HG02840 (cell line): Measurements from ENCODE around the gene CD1C.
"Not testable (repeated sequence)": the region's sequence is repeated elsewhere in the genome, so short reads cannot be mapped to it uniquely, and the experiment has no call there.

Source experiments
- ATAC-seq: cut with Tn5 transposase; IDR thresholded peaks from one replicate; pipeline ENCODE4 v1.9.1; 2021; ENCODE audit warnings: mild to moderate bottlenecking, moderate library complexity, moderate number of reproducible peaks; ENCODE audit not compliant: unreplicated experiment, low FRiP score

Gene CD1C

DNA sequence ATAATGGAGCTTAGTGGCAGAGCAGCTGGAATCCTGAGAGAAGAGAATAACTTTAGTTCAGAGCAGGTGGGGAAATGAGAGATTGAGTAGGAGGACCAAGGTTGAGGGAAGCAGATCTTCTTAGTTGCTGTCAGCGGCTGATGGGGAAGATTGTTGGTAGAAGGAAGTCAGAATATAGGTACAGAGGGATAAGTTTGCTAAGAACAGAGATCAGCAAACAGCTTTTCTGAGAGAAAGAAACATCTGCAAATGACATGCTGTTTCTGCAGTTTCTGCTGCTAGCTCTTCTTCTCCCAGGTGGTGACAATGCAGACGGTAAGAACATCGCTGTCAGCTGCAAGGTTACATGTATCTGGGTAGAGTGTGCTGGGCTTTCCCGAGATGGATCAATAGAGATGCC, at the start of gene CD1C:
CD1C (plus strand) TSS at position 113 of the 400 bp plus-strand sequence; CDS start at position 255, 142 bp downstream.
- no peak for ATAC-seq

DNA sequence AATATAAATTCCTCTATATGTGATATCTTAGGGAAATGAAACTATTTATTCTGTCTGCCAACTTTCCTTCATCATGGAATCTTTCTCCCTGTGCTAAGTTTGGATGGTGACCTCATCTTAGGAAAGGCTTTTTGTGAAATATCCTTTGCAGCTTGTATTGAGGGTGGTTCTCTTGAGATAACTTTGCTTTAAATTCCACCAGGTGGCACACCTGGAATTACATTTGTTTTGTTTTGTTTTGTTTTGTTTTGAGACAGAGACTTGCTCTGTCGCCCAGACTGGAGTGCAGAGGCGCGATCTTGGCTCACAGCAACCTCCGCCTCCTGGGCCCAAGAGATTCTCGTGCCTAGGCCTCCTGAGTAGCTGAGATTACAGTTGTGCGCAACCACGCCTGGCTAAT, 43.1 kb upstream of the CD1C start:
- ATAC-seq: no peak

DNA sequence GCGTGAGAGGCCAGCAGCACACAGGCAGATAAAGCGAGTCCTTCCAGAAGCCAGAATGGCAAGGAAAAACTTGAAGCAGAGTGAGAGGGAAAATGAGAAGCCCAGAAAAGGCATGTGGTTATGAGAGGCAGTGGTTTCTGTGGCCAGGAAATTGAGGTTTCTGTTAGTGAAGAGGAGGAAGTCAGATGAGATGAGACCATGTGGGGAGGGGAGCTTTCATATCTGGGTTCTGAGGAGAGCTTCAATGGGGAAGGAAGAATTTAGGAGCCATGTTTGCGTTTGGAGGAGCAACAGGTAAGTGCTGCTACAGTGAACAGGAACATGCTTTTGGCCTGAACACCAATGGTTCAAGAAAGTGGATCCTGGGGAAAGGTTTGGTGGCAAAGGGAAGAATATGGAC, 41.6 kb upstream of the CD1C start:
- ATAC-seq: no peak

DNA sequence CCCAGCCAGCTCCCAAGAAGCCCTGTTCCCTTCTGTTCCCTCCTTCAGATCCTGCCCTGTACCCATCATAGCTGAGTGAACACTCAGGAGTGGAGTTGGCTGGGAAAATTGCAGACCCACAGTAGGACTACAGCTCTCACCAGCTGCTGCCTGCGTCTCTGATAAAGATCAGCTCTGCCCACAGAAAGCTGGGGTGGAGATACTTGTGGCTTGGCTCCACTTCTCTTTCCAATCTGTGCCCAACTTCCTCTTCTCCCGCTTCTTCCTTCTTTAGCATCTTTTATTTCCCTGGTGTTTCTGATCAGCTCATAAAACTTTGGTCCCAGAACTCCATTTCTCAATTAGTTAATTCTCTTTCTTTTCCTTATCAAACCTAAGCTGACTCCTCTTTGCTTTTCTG, 41.0 kb upstream of the CD1C start:
- ATAC-seq: no peak

DNA sequence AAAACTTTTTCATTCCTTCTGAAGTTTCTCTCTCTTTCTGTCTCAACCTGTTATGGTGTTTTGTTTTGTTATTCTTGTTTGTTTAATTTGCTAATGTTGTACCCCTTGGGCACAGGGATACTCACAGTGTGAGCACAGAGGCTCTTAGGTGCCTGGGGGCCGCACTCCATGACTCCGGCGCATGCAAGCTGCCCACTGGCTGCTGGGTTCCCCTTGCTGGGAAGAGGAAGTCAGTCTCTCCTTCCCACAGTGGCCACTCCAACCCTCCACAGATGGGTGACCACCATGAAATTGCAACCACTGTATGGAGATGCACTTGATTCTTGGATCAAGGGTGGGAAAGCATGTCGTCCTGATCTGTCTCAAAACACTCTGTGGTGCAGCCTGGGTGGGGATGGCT, 40.1 kb upstream of the CD1C start:
- no peak for ATAC-seq

DNA sequence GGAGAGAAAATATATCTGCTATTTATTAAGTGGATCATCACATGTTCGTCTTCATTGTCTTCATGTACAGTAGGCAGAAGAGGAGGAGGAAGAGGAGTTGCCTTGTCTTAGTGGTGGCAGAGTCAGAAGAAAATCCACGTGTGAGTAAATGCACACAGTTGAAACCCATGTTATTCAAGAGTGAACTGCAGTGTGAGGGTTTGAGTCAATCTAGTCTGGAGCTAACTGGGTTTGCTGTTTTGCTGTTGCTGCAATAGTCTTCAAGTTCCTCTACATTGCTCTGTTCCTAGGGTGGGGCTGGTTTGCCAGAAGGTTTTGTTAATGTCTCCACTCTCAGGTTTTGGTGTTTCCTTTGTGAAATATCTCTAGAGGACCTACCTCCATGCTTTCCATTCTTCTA, 38.6 kb upstream of the CD1C start:
- no peak for ATAC-seq

DNA sequence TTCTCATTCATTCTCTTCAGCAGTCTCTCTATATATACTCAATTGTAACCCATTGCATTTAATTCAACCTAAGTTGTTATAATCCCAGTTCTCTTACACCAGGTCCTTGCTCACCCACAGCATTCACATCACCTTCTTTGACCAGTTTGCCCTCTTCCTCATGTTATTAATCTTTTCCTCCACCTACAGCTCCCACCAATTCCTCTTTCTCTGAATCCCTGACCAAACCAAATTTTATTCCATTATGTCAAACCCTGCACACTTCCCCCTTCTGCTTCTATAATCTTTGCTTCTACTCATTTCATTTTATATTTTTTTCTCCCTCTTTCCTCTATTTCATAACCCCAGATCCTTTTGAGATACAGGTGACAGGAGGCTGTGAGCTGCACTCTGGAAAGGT, 34.1 kb upstream of the CD1C start:
- ATAC-seq: no peak

DNA sequence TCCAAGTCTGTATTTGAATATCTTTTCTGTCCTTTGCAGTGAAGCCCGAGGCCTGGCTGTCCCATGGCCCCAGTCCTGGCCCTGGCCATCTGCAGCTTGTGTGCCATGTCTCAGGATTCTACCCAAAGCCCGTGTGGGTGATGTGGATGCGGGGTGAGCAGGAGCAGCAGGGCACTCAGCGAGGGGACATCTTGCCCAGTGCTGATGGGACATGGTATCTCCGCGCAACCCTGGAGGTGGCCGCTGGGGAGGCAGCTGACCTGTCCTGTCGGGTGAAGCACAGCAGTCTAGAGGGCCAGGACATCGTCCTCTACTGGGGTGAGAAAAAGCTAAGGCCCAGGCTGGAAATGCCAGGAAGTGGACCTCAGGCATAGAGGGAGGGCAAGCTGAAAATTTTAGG, 33.0 kb upstream of the CD1C start:
- ATAC-seq: not testable (repeated sequence)

DNA sequence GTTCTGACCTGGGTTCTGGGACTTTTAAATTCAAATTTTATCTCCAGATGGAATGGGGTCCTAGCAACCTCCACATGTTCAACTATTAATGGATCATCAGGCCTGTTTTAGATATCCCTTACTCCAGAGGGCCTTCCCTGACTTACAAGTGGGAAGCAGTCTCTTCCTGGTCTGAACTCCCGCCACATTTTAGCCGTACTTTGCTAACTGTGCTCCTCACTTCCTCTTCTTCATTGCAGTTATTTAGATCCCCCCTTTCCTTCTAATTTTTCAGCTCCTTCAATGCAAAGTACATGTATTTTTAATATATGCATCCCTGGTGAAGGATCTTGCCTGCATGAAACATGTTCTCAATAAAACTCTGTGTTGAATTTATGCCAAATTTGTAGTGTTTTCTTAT, 31.8 kb upstream of the CD1C start:
- no peak for ATAC-seq

DNA sequence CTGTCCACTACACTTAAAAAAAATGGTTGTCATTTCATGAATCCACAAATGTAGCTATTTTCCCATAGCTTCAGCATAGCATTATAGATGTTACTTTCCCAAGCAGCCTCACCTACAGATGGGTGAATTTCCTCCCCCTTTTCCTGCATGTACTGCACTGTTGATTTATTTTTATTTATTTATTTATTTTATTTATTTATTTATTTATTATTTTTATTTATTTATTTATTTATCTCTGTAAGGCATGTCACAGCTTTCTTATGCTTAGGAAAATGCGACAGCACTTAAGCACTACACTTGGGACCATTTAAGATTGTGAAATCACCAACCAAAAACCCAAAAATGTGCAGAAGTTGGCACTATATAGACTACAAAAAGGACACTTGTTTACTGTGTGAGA, 30.6 kb upstream of the CD1C start:
- ATAC-seq: no peak

DNA sequence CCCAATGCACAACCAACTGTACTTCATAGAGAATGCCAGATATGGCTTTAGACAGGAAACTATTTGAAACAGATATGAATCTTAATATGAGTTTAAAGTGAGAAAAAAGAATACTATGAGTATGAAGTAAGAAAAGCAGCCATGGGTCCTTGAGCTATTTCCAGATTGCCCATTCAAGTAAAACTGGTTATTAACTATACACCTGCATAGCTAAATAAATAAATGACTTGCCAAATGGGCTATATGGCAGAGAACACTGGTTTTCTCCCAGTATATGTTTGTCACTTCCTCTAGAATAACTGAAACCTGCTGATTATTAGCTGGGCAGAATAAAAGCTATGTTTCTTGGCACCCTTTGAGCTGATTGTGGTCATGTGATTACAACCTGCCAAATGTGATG, 17.0 kb upstream of the CD1C start:
- ATAC-seq: no peak

DNA sequence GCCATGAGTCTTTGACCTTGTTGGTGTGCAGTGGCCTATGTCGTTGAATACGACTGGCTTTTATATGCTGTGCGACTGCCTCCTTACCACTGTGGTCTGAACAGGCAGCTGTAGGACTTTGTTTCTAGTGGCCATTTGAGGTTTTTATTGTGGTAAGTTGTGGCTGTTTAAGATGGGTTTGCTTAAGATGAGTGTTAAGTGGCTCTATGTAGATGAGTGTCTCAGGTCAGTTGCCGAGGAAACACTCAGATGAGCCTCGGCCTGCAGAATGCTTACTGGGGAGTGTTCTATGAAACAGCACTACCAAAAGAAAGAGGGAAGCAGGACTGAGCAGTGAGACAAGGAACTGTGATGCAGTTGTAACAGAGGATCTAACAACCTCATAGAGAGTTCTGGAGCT, 14.9 kb upstream of the CD1C start:
- ATAC-seq: no peak

DNA sequence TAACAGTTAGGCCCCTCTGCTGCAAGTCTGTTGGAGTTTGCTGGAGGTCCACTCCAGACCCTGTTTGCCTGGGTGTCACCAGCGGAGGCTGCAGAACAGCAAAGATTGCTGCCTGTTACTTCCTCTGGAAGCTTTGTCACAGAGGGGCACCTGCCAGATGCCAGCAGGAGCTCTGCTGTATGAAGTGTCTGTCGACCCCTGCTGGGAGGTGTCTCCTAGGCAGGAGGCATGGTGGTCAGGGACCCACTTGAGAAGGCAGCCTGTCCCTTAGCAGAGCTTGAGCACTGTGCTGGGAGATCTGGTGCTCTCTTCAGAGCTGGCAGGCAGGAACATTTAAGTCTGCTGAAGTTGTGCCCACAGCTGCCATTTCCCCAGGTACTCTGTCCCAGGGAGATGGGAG, 7.3 kb upstream of the CD1C start:
- ATAC-seq: not testable (repeated sequence)

DNA sequence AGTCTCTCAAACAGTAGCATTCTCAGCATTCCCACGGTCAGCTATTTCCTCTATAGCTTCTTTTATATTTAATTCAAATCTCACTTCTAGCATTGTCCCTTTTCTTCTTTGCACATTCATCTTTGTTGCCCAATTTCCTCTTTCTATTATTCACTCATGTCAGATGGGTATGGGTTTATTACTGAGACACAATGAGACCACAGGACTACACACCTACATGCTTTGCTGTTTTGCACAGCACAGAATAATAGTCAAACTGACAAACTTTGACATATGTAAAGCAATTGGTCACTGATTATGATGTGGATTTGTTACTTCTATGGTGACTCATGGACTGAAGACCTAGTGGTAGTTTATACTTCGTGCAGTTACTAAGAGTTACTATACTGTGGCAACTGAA, 5.8 kb upstream of the CD1C start:
- ATAC-seq: no peak

DNA sequence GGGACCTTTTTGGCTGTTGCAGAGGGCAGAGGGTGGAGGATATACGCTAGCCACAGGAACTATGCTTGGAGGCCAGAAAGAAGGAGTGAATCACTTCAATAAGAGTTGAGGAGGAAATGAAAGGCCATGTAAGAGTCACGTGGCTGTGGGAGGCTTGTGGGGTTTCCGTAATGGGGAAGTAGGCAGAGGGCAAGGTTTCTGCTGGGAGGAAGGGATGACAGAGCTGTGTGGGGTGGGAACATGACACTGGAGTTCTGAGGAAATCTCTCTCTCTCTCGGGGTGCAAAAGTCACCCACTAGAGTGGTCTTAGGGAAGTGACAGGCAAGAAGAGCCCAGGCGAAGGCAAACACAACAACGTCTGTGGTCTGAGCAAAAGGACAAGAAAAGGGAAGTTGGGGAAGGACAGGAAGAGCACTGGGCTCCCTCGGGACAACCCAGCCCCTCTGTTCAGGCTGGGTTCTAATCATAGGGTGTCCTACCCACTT, 3.9 kb upstream of the CD1C start:
- peak; percentile 48 for ATAC-seq

DNA sequence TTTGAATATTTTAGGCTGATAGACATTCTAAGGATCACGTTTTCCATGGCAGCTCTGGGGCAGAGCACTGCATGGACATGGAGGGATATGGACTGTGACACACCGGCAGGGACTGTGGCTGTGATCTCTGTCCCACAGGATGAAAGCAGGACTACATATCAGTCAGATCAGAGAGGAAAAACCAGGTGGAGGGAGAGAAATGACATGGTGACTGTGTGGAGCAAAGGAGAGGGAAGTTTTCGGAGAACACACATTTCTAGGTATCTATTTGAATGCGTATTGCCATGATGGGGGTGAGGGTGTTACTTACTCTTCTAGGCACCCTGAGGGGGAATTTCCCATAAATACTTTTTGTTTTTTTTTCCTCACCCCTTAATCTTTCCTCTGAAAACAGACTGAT, 3.2 kb upstream of the CD1C start:
- no peak for ATAC-seq

DNA sequence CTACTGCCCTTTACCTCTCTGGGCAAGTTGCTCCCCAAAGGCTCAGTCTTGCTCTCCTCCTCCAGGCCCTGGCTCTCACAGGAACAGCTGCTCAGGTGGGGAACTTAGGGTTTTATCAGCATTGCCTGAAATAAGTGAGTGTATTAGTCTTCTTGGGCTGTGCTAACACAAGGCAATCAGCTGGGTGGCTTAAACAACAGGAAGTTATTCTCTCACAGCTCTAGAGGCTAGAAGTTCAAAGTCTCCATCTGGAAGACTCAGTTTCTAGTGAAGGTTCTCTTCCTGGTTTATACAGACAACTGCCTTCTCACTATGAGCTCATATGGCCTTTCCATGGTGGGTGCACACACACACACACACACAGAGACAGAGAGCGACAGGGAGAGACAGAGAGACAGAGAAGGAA, 2.8 kb upstream of the CD1C start:
- no peak for ATAC-seq

DNA sequence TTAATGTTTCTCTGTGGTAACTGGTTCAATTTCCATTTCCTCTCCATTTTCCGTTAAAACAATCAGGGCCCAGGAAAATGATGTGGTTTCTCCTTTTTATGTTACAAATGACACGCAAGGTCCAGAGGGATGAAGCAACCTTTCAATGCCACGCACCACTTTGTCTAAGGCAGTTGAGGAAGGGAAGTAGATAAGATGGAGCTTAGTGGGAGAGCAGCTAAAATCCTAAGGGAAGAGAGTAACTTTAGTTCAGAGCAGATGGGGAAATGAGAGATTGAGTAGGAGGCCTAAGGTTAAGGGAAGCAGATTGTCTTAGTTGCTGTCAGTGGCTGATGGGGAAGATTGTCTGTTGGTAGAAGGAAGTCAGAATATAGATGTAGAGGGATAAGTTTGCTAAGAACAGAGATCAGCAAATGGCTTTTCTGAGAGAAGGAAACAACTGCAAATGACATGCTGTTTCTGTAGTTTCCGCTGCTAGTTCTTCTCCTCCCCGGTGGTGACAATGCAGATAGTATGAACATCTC, 660 bp downstream of the CD1C start:
- no peak for ATAC-seq

DNA sequence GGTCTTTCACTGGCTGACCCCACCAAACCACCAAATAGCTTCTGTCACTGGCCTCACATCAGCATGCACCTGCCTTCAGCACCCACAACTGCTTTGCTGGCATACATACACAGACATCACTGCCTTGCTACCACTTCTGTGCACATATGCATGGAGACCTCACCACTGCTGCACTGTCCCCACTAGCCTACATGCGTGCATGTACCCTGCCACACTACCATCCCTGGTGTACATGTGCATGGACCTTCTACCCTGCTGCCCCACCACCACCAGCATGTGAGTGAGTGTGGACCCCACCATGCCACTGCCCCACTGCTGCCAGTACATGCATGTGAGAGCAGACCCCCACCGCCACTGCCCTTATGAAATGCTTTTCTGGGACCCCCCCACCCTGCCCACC, 6.1 kb downstream of the CD1C start:
- ATAC-seq: no peak

DNA sequence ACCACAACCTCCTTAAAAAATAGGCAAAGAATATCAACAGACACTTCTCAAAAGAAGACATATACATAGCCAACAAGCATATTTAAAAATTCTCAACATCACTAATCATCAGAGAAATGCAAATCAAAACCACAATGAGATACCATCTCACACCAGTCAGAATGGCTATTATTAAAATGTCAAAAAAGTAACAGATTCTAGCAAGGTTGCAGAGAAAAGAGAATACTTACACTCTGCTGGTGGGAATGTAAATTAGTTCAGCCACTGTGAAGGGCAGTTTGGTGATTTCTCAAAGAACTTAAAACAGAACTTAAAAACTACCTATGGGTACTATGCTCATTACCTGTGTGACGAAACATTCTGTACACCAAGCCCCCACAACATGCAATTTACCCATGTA, 20.9 kb downstream of the CD1C start:
- ATAC-seq: no peak

DNA sequence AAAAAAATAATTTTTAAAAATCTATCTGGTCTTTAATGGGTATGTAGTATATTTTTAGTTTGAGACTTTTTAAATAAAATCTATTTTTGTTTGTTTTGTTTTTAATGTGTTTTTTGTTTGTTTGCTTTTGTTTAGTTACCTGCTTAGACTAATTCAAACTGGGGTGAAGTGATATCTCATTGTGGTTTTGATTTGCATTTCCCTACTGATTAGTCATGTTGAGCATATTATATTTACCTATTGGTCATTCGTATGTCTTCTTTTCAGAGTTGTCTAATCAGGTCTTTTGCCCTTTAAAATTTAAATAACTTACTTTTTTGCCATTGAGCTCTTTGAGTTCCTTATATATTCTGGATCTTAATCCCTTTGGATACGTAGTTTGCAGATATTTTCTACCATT, 21.3 kb downstream of the CD1C start:
- ATAC-seq: no peak

DNA sequence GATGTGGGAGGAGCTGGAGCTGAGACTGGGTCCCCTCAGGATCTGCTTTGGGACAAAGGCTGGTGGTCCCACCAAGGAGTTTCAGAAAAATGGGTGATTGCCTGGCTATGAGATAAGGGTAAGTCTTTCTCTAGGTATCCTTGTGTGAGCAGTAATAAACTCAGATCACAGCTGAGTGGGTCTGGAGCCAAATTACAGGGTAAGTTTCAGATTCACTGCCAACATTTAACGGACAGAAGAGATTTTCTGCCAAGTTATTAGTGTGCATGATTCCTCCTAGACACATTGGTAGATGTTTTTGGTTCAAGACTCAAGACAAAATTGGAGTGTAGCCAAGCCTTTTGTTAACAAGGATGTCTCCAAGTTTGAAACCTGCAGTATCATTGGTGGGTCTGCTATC, 34.1 kb downstream of the CD1C start:
- ATAC-seq: no peak

DNA sequence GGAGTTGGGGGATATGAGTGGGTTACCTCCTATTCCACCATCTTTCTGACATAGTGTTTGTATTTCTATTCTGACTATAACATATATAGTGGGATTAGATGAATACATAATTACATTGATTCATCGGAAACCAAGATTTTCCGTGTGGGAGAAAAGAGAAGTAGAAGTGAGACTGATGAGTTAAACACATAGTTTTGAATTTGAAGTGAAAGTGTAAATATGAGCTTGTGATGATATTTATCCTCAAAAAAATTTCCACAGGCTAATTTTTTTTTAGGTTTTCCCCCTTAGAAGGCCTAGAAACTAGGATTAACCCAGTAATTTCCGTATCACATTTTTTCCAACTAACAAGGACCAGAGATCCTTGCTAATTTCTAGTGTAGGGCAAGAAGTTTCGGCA, 34.7 kb downstream of the CD1C start:
- no peak for ATAC-seq
